ENCODE results near the gene UBN2. TPM values are rescaled to one million over a fixed set of nuclear protein-coding genes. Genes with fewer than 3 reads are reported as not detected.

The UBN2 gene

GRCh38 chr7:139351027-139351426, 120.0 kb downstream of the UBN2 start:
- Histone ChIP-seq H3K79me1 (replicated peaks; ENCODE audit: low read length, poor library complexity, severe bottlenecking) (peaks cover 5% of the 10 kb centered on the region), H2AK5ac (ENCODE audit: low read length, severe bottlenecking) (no peak overlapping the region), H2AFZ (ENCODE audit: low read depth, low read length) (no peak overlapping the region), H3K18ac (ENCODE audit: low read depth in 1 of 2, low read length in 2 of 2) (no peak overlapping the region), H3K4me1 (ENCODE audit: control insufficient read depth, insufficient read depth, low read depth, low read length) (no peaks in the 10 kb centered on the region), H3K23ac (ENCODE audit: low read length in 2 of 2) (no peak overlapping the region), H2BK5ac (ENCODE audit: low read depth, low read length, poor library complexity, severe bottlenecking) (no peak overlapping the region), H4K91ac (ENCODE audit: low read length) (no peak overlapping the region), H2BK120ac (ENCODE audit: low read depth, low read length) (no peak overlapping the region), H3K4me3 (ENCODE audit: insufficient read depth in 1 of 2, low read depth in 1 of 2, low read length in 2 of 2) (no peak overlapping the region), H2BK15ac (ENCODE audit: low read depth, poor library complexity, severe bottlenecking) (no peak overlapping the region), H3K4ac (ENCODE audit: low read depth in 1 of 2, low read length in 2 of 2) (no peak overlapping the region), H4K8ac (ENCODE audit: low read length) (no peak overlapping the region), H3K9ac (ENCODE audit: low read length) (no peak overlapping the region), H3K27ac (ENCODE audit: low read length, poor library complexity, severe bottlenecking) (no peak overlapping the region), H3K14ac (ENCODE audit: low read length in 2 of 2) (no peak overlapping the region), H3K4me2 (ENCODE audit: low read length, poor library complexity, severe bottlenecking) (no peak overlapping the region), H3K36me3 (ENCODE audit: control insufficient read depth in 1 of 2, insufficient read depth in 2 of 2, low read depth in 1 of 2, low read length in 2 of 2) (peaks cover 0 to 48% of the 10 kb centered on the region in 2 experiments), H2BK12ac (ENCODE audit: low read length in 2 of 2) (no peak overlapping the region), H3K27me3 (ENCODE audit: control insufficient read depth in 1 of 2, insufficient read depth in 1 of 2, low read length in 2 of 2) (no peaks in the 10 kb centered on the region), H3K9me3 (ENCODE audit: control insufficient read depth, low read length) (no peaks in the 10 kb centered on the region)
- DNase-seq, result no peak
- WGBS, result 88% methylated on average over 2 of the region's 2 CpGs

- no peak overlapping the region for H2BK5ac ChIP-seq (ENCODE audit: low read depth, low read length, poor library complexity, severe bottlenecking)
- no peak overlapping the region for H3K4ac ChIP-seq (ENCODE audit: low read depth in 1 of 2, low read length in 2 of 2)
- H3K9ac ChIP-seq (ENCODE audit: low read length), result no peak overlapping the region
- H2AFZ ChIP-seq (ENCODE audit: low read depth, low read length), result no peak overlapping the region
- no peaks in the 10 kb centered on the region for H3K9me3 ChIP-seq (ENCODE audit: control insufficient read depth, low read length)
- H3K79me1 ChIP-seq (replicated peaks; ENCODE audit: low read length, poor library complexity, severe bottlenecking), result peaks cover 6% of the 10 kb centered on the region
- H3K36me3 ChIP-seq (ENCODE audit: control insufficient read depth in 1 of 2, insufficient read depth in 2 of 2, low read depth in 1 of 2, low read length in 2 of 2), result peaks cover 0 to 22% of the 10 kb centered on the region in 2 experiments
- no peak overlapping the region for H3K14ac ChIP-seq (ENCODE audit: low read length in 2 of 2)
- no peak overlapping the region for H2BK15ac ChIP-seq (ENCODE audit: low read depth, poor library complexity, severe bottlenecking)
- H2AK5ac ChIP-seq (ENCODE audit: low read length, severe bottlenecking), result no peak overlapping the region
- H2BK120ac ChIP-seq (ENCODE audit: low read depth, low read length), result no peak overlapping the region
- no peaks in the 10 kb centered on the region for H3K27me3 ChIP-seq (ENCODE audit: control insufficient read depth in 1 of 2, insufficient read depth in 1 of 2, low read length in 2 of 2)
- no peak for DNase-seq
- H3K18ac ChIP-seq (ENCODE audit: low read depth in 1 of 2, low read length in 2 of 2), result no peak overlapping the region
- H3K4me1 ChIP-seq (ENCODE audit: control insufficient read depth, insufficient read depth, low read depth, low read length), result no peaks in the 10 kb centered on the region
- H3K4me3 ChIP-seq (ENCODE audit: insufficient read depth in 1 of 2, low read depth in 1 of 2, low read length in 2 of 2), result no peak overlapping the region
- no peak overlapping the region for H3K27ac ChIP-seq (ENCODE audit: low read length, poor library complexity, severe bottlenecking)
- no peak overlapping the region for H4K91ac ChIP-seq (ENCODE audit: low read length)
- no peak overlapping the region for H3K23ac ChIP-seq (ENCODE audit: low read length in 2 of 2)
- whole genome bisulfite sequencing, result 95% methylated on average over 2 of the region's 2 CpGs
- H3K4me2 ChIP-seq (ENCODE audit: low read length, poor library complexity, severe bottlenecking), result no peak overlapping the region
- H2BK12ac ChIP-seq (ENCODE audit: low read length in 2 of 2), result no peak overlapping the region
- no peak overlapping the region for H4K8ac ChIP-seq (ENCODE audit: low read length)
Measured at GRCh38 chr7:139354729-139355128, 123.7 kb downstream of the UBN2 start.

GRCh38 chr7:139355320-139355719, 124.3 kb downstream of the UBN2 start:
- H3K18ac ChIP-seq (ENCODE audit: low read depth in 1 of 2, low read length in 2 of 2), result no peak overlapping the region
- H3K23ac ChIP-seq (ENCODE audit: low read length in 2 of 2), result no peak overlapping the region
- peaks cover 5% of the 10 kb centered on the region for H3K79me1 ChIP-seq (replicated peaks; ENCODE audit: low read length, poor library complexity, severe bottlenecking)
- no peak overlapping the region for H3K27ac ChIP-seq (ENCODE audit: low read length, poor library complexity, severe bottlenecking)
- DNase-seq, result peak; percentile 36
- H2AFZ ChIP-seq (ENCODE audit: low read depth, low read length), result no peak overlapping the region
- H2BK120ac ChIP-seq (ENCODE audit: low read depth, low read length), result no peak overlapping the region
- no peak overlapping the region for H2AK5ac ChIP-seq (ENCODE audit: low read length, severe bottlenecking)
- no peak overlapping the region for H3K4me2 ChIP-seq (ENCODE audit: low read length, poor library complexity, severe bottlenecking)
- no peak overlapping the region for H2BK15ac ChIP-seq (ENCODE audit: low read depth, poor library complexity, severe bottlenecking)
- WGBS, result 96% methylated on average over 1 of the region's 1 CpG
- H3K14ac ChIP-seq (ENCODE audit: low read length in 2 of 2), result no peak overlapping the region
- no peaks in the 10 kb centered on the region for H3K27me3 ChIP-seq (ENCODE audit: control insufficient read depth in 1 of 2, insufficient read depth in 1 of 2, low read length in 2 of 2)
- no peak overlapping the region for H2BK5ac ChIP-seq (ENCODE audit: low read depth, low read length, poor library complexity, severe bottlenecking)
- no peak overlapping the region for H4K8ac ChIP-seq (ENCODE audit: low read length)
- no peak overlapping the region for H3K4me3 ChIP-seq (ENCODE audit: insufficient read depth in 1 of 2, low read depth in 1 of 2, low read length in 2 of 2)
- H3K4me1 ChIP-seq (ENCODE audit: control insufficient read depth, insufficient read depth, low read depth, low read length), result no peaks in the 10 kb centered on the region
- no peak overlapping the region for H3K9ac ChIP-seq (ENCODE audit: low read length)
- no peak overlapping the region for H3K4ac ChIP-seq (ENCODE audit: low read depth in 1 of 2, low read length in 2 of 2)
- no peaks in the 10 kb centered on the region for H3K9me3 ChIP-seq (ENCODE audit: control insufficient read depth, low read length)
- no peak overlapping the region for H2BK12ac ChIP-seq (ENCODE audit: low read length in 2 of 2)
- H4K91ac ChIP-seq (ENCODE audit: low read length), result no peak overlapping the region
- peaks cover 0 to 19% of the 10 kb centered on the region in 2 experiments for H3K36me3 ChIP-seq (ENCODE audit: control insufficient read depth in 1 of 2, insufficient read depth in 2 of 2, low read depth in 1 of 2, low read length in 2 of 2)

Small RNAs within 50 kb of the gene (small RNA-seq; reads per million reads assigned to genes)
- not detected for gene AC009220.1 (ENCODE audit: low read depth)
- not detected for gene RNU6-206P (ENCODE audit: low read depth)
